ENCODE measurements around the gene CADM3. TPM values are rescaled to one million over a fixed set of nuclear protein-coding genes. Genes with fewer than 3 reads are reported as not detected.

The CADM3 gene
- total RNA-seq, 1 donor from 2014 or later: 23.8 TPM

DNA sequence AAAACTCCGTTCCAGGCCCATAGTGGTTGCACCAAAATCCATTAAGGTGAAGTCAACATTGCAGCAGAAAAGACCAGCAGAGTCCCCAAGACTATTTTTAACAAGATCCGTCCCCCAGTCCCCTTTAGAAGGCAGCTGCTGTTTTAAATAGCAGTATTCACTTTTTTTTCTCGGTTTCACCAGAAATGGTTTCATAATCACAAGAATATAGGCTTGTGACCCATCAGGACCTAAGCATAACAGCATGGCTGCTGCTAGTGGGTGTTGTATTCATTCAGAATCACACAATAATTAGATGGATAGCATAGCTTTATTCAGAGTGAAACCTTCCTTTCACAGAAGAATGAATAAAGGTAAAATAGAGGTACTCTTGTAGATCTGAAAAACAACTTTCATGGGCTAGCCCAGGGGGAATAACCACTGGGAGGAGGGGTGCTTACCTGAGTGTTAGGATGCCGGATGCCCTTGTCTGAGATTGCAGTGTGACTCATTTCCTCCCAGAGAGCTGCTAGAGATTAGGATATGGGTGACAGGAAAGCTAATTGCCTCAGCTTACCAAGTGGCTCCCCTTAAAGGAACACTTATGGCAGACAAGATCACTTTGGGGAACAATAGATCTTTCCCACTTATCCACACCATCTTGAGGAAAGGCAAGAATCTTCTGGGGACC lies 68.3 kb downstream of the CADM3 start:
- no peaks in the 10 kb centered on the region for H3K4me1 ChIP-seq
- no peaks in the 10 kb centered on the region for H3K9me3 ChIP-seq
- no peaks in the 10 kb centered on the region for H3K27me3 ChIP-seq
- no peak overlapping the region for H3K4me3 ChIP-seq
- DNase-seq (ENCODE audit: extremely low spot score in 2 of 2): no peak
- TF ChIP-seq, protein P1, sequence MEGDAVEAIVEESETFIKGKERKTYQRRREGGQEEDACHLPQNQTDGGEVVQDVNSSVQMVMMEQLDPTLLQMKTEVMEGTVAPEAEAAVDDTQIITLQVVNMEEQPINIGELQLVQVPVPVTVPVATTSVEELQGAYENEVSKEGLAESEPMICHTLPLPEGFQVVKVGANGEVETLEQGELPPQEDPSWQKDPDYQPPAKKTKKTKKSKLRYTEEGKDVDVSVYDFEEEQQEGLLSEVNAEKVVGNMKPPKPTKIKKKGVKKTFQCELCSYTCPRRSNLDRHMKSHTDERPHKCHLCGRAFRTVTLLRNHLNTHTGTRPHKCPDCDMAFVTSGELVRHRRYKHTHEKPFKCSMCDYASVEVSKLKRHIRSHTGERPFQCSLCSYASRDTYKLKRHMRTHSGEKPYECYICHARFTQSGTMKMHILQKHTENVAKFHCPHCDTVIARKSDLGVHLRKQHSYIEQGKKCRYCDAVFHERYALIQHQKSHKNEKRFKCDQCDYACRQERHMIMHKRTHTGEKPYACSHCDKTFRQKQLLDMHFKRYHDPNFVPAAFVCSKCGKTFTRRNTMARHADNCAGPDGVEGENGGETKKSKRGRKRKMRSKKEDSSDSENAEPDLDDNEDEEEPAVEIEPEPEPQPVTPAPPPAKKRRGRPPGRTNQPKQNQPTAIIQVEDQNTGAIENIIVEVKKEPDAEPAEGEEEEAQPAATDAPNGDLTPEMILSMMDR (IDR thresholded peaks at IDR 0.05): no peak
- TF ChIP-seq POLR2A (IDR thresholded peaks at IDR 0.05) (no peak), POLR2AphosphoS5 (IDR thresholded peaks at IDR 0.05; ENCODE audit: insufficient read depth in 1 of 2, low read depth in 1 of 2) (no peak)
- no peak overlapping the region for H3K27ac ChIP-seq
- H3K36me3 ChIP-seq: no peaks in the 10 kb centered on the region
- intact Hi-C loops (cut with DNase I): no loop called here

DNA sequence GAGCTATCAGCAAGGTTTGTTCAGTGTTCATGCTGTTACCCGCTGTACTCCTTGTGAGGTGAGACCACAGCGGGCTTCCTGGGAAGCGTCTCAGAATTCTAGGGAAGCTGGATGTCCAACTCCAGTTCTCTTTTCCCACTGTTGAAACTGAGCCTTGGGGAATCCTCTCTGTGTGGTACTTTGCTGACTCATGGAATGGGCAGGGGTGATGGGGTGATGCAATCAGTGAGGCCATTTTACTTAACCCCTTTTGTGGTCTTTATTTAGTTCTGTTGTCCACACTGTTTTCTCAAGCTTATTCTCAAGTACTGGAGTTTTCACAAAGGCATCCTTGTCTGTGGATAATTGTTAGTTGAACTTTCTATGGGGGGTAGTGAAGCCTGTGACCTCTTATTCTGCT lies 75.9 kb downstream of the CADM3 start:
- intact Hi-C loops (cut with DNase I): no loop called here
- no peaks in the 10 kb centered on the region for H3K27me3 ChIP-seq
- H3K4me3 ChIP-seq: no peak overlapping the region
- no peak for DNase-seq (ENCODE audit: extremely low spot score in 2 of 2)
- TF ChIP-seq, protein P1 (IDR thresholded peaks at IDR 0.05): no peak
- no peak for TF ChIP-seq POLR2AphosphoS5 (IDR thresholded peaks at IDR 0.05; ENCODE audit: insufficient read depth in 1 of 2, low read depth in 1 of 2)
- no peak for TF ChIP-seq POLR2A (IDR thresholded peaks at IDR 0.05)
- H3K27ac ChIP-seq: no peak overlapping the region
- no peaks in the 10 kb centered on the region for H3K4me1 ChIP-seq
- H3K9me3 ChIP-seq: no peaks in the 10 kb centered on the region
- H3K36me3 ChIP-seq: no peaks in the 10 kb centered on the region

DNA sequence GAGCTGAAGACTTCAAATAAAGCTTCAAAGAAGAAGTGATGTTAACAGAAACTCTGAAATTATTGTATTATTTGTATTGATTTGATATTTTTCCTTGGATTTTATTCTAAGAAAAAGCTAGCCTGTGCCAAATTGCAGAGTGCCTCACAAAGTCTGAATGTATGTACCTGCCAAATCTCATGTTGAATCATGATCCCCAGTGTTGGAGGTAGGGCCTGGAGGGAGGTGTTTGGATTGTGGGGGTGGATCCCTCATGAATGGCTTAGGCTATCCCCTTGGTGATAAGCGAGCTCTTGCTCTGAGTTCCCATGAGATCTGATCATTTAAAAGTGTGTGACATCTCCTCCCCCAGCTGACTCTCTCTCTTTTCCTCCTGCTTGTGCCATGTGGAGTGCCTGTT lies 76.9 kb downstream of the CADM3 start:
- H3K9me3 ChIP-seq: no peaks in the 10 kb centered on the region
- H3K4me1 ChIP-seq: no peaks in the 10 kb centered on the region
- no peak overlapping the region for H3K27ac ChIP-seq
- H3K4me3 ChIP-seq: no peak overlapping the region
- H3K36me3 ChIP-seq: no peaks in the 10 kb centered on the region
- DNase-seq (ENCODE audit: extremely low spot score in 2 of 2): no peak
- intact Hi-C loops (cut with DNase I): no loop called here
- no peak for TF ChIP-seq POLR2A (IDR thresholded peaks at IDR 0.05)
- TF ChIP-seq POLR2AphosphoS5 (IDR thresholded peaks at IDR 0.05; ENCODE audit: insufficient read depth in 1 of 2, low read depth in 1 of 2): no peak
- TF ChIP-seq, protein P1 (IDR thresholded peaks at IDR 0.05): no peak
- no peaks in the 10 kb centered on the region for H3K27me3 ChIP-seq

DNA sequence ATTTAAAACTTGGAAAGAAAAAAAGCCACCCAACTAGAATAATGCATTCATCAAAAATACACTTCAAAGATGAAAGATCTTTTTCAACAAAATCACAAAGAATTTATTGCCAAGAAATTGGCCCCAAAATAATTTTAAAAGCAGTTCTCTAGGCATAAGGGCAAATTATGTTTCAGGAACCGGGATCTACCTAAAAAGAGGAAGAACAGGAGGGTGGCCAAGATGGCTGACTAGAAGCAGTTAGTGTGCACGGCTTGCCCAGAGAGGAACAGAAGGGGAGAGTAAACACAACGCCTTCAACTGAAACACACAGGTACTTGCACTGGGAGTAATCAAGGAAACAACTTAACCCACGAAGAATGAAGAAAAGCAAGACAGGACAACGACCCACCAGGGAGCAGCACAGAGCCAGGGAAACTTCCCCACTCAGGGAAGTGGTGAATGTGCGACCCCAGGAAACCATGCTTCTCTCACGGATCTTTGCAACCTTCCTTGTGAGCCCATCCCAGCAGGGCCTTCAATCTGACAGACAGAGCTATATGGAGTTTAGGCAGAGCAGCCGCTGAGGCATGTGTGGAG lies 79.3 kb downstream of the CADM3 start:
- H3K27ac ChIP-seq: no peak overlapping the region
- intact Hi-C loops (cut with DNase I): no loop called here
- H3K36me3 ChIP-seq: no peaks in the 10 kb centered on the region
- no peak overlapping the region for H3K4me3 ChIP-seq
- TF ChIP-seq POLR2AphosphoS5 (IDR thresholded peaks at IDR 0.05; ENCODE audit: insufficient read depth in 1 of 2, low read depth in 1 of 2): no peak
- TF ChIP-seq, protein P1 (IDR thresholded peaks at IDR 0.05): no peak
- TF ChIP-seq POLR2A (IDR thresholded peaks at IDR 0.05): no peak
- DNase-seq (ENCODE audit: extremely low spot score in 2 of 2): no peak
- H3K27me3 ChIP-seq: no peaks in the 10 kb centered on the region
- H3K4me1 ChIP-seq: no peaks in the 10 kb centered on the region
- no peaks in the 10 kb centered on the region for H3K9me3 ChIP-seq

Small RNA genes within 50 kb of the gene (small RNA-seq; reads per million reads assigned to genes)
- gene RNA5SP60: not detected

Other genes with a start within 250 kb of the CADM3 start
- 4.2 TPM for gene PYHIN1, start 240.1 kb upstream of the CADM3 start, total RNA-seq
- 101 TPM for gene IFI16, start 161.7 kb upstream of the CADM3 start, total RNA-seq
- gene AIM2, start 94.8 kb upstream of the CADM3 start, total RNA-seq: not detected
- gene ACKR1, start 33.3 kb downstream of the CADM3 start, total RNA-seq: 102 TPM
- 3.2 TPM for gene FCER1A, start 130.7 kb downstream of the CADM3 start, total RNA-seq